GM04504 (cell line): ENCODE measurements around the gene KCNA1.

Source experiments
- DNase-seq: peaks from one replicate; pipeline ENCODE4 v3.0.0-alpha.2; 2012; ENCODE audit warnings: low read depth

The KCNA1 gene

DNA sequence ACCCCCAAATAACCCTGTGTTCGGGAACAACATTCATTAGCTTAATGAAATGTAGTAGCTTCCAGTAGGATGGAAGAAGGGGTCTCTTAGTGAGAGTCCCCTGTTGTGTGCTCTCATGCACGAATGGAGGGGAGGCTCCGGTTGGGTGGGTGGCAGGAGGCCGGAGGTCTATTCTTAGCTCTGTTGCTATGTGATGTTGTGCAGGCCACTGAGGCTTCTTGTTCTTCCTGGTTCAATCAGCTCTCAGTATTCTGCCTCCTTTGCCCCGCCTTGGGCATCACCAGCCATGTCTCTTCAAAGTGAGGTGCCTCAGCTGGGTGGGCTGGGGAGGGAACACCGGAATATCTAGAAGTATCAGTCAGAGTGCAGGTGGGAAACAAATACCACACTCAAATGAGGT is 50.8 kb downstream of the KCNA1 start:
- no peak for DNase-seq

DNA sequence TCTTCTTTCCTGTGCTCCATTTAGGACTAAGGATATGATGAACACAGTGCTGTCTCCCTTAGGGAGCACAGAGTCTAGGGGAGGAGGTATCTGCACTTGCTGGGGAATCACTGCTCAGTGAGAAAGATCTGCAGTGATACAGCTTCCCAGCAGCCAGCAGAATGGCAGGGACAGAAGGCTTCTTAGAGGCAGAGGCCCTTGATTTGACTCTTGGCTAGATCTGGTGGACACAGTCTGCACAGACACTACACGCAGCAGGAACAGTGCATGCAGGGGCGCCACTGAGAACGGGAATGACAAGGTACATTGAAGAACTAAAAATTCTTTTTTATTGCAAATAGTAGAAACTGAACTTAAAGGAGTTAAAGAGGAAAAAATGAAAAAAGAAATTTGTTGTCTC is 51.6 kb downstream of the KCNA1 start:
- DNase-seq, result no peak

DNA sequence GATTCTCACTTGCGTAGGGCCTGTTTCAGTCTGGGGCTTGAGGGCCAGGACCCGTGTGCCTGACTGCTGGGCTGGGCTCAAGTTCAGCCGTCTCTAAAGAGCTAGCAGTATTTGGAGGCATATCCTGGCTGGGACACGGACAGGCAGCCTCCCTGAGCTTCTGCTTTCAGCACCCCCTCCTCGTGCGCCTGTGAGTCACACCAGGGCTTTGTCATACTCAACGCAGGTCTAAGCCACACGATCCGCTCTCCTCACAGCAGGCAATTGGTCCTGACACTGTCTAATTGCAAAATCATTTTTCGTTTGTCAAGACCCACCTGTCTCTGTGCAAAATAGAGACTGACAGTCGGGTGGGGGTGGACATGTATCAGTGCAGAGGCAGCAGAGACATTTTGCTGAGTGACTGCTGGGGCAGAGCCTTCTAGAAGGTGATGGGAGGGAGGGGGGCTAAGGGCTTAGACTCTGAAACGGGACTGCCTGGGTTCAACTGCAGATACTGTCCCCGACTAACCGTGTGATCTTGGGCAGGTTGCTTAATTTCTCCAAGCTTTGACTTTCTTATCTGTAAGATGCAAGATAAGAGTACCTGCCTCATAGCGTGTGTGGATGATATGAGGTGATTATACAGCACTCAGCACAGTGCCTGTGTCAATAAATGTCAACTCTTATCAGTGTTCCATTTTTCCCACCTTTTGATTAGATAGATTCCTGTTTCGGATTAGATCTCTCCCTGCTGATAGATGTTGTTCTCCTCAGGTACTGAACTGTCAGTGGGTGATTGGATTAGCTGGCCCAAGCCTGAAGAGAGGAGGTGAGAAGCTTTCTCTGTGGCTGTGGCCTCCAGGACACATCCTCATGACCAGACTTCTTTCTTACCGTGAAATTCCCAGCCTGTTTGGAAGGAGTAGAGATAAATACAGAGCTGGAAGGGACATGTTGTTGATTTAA is 53.1 kb downstream of the KCNA1 start:
- no peak for DNase-seq
